Activated CD4-positive, alpha-beta T cell treated with anti-CD3 and anti-CD28 coated beads, Interleukin-2, amount 50 U/mL, for 1 hour (primary cell): ENCODE measurements around the gene FARSA.
"Not testable (repeated sequence)": the region's sequence is repeated elsewhere in the genome, so short reads cannot be mapped to it uniquely, and the experiment has no call there.

Source experiments
- DNase-seq: peaks from one replicate; pipeline ENCODE4 v3.0.0-alpha.2; 2020

Gene FARSA

DNA sequence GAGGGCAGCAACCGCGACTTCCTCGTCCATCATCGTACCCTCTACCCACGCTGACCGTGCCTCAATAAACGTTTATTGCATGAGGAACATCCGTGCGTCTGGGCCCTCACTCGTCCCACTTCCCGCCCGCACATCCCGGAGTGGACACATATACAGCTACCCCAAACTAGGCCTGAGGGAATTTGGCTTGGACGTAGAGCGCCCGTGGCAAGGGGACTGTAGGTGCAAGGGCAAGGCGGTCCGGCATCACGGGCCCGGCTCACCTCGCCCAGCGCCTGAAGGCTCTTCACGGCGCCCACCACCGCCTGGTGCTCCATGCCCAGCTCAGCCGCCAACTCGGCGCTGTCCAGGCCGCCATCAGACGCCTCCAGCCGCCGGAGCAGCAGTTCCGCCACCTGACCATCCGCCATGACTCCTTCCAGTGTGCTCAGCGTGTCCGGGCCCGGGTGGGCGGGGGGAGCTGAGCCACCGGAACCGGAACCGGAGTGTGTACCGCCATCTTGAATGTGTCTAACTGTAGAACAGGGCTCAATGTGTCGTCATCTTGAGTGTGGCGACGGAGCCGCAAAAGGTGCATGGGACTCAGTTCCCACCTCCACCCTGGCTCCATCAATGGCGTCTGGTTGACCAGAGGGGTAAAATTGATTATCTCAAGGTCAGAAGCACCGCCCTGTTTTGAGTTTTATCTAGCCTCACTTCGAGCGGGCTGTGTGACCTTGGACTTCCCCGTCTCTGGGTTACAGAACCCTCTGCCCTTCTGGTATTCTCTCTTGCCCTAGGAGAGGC is at the start of gene FARSA:
FARSA (minus strand) TSS at position 425 of the 786 bp plus-strand sequence; CDS start at position 410, 15 bp downstream.
- DNase-seq, result peak; percentile 82

DNA sequence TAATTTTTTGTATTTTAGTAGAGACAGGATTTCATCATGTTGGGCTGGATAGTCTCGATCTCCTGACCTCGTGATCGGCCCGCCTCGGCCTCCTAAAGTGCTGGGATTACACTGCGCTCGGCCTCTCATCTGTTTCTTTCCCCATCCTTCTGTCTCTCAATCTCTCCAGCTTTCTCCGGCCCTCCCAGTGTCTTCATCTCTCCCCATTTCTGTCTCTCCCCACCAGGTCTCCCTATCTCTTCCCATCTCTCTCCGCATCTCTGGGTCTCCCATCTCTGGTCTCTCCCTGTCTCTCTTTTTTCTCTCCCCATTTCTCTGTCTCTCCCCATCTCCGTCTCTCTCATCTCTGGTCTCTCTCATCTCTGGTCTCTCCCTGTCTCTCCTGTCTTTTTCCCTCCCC is 49.6 kb upstream of the FARSA start:
- DNase-seq, result no peak

DNA sequence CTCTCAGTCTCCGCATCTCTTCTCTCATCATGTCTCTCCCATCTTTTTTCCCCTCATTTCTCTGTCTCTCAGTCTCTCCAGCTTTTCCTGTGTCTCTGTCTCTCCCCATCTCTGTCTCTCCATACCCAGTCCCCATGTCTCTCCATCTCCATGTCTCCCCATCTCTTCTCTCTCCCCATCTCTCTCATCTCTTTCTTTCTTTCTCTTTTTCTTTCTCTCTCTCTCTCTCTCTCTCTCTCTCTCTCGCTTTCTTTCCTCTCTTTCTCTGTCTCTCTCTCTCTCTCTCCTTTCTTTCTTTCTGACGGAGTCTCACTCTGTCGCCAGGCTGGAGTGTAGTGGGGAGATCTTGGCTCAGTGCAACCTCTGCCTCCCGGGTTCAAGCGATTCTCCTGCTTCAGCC is 49.1 kb upstream of the FARSA start:
- DNase-seq, result no peak

DNA sequence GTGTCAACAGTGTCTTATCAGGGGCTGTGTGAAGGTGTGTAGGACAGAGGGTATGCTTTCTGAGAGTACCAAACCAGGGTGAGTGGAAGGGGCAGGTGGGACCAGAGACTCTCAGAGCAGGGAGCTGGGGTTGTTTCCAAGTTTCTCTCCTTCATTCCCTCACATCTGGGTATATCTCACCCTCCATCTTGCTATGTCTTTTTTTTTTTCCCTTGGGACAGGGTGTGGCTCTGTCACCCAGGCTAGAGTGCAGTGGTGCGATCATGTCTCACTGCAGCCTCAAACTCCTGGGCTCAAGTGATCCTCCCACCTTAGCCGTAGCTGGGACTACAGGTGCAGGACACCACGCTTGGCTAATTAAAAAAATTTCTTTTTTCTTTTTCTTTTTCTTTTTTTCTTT is 46.5 kb upstream of the FARSA start:
- DNase-seq, result no peak

DNA sequence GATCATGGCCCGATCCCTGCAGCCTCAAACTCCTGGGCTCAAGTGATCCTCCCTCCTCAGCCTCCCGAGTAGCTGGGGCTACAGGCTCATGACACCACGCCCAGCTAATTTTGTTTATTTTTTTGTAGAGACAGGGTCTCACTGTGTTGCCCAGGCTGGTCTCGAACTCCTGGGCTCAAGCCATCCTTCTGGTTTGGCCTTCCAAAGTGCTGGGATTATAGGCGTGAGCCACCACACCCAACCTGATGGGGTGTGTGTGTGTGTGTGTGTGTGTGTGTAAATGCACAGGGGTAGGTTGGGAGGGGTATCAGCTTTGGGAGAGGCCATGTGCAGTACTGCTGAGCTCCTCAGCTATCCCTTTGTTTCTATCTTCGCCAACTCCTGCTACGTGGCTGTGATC is 42.6 kb upstream of the FARSA start:
- DNase-seq, result not testable (repeated sequence)

DNA sequence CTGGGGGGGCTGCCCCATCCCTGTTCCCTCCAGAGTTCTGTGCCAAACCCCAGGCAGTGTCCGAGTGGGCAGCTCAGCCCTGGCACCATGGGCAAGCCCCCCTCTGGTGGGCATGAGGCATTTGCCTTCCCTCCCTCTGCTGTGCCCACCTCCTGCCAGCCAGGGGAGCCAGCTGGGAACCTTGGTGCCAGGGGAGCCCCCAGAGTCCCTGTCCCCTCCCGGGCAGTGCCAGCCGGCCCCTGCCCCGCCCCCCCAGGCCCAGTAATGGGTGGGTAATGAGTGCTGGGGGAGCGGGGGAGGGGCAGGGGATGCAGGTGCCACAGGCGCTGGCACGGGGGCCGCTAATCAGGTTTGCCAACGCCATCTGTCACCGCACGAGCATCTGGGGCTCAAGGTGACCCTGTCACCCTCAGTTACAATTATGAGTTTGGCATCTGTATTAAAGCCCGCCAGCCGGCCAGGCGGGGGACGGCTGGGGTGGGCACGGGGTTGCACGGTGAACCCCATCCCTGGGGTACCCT is 41.8 kb upstream of the FARSA start:
- DNase-seq, result no peak

DNA sequence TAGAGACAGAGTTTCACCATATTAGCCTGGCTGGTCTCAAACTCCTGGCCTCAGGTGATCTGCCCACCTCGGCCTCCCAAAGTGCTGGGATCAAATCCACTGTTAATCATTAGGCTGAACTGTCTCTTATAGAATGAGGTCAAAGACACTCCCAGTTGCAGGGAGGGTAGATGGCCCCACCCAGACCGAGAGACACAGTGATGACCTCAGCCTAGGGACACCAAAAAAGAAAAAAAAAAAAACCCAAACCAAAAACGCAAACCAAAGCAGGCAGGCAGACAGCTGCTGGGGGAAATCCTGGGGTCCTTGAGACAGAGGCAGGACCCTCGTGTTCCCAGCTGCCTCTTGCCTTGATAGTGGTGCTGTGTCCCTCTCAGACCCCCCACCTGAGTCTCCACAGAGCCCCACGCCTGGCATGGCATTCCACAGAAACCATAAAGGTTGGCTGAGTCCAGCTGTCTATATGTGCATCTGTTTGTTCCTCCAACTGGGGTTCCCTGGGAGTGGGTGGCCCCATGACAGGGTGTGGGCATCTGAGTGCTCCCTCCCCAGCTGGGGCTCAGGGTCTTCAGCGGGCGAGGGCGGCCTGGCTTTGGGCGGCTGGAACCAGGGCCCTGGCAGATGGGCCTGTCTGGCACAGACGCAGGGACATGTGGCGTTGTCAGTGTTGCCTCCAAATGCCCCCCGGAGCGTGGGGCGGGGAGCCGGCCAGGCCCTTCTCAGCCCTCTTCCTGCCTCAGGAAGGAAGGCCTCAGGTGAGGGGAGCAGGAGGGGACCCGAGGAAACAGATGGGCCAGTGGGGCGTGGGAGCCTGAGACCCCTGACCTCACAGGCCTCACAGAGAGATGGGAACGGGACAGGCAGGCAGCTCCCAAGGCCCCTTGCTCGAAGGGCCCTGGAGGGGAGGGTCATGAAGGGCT is 41.0 kb upstream of the FARSA start:
- DNase-seq, result no peak

DNA sequence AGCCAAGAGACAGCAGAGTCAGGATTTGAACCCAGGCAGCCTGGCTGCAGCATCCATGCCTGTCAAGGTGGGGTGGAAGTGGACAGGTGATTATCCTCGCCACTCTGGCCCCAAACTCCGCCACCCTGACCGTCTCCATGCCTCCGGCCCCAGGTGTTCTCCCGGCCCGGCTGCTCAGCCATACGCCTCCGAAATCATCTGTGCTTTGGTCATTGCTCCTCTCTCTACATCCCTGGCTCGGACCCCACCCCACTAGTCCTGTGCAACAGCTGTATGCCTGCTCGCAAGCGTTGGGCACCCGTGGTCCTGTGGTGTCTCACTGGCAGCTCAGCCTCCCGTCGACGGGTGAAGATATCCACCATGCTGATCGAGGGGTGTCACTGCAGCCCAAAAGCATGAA is 39.7 kb upstream of the FARSA start:
- no peak for DNase-seq

DNA sequence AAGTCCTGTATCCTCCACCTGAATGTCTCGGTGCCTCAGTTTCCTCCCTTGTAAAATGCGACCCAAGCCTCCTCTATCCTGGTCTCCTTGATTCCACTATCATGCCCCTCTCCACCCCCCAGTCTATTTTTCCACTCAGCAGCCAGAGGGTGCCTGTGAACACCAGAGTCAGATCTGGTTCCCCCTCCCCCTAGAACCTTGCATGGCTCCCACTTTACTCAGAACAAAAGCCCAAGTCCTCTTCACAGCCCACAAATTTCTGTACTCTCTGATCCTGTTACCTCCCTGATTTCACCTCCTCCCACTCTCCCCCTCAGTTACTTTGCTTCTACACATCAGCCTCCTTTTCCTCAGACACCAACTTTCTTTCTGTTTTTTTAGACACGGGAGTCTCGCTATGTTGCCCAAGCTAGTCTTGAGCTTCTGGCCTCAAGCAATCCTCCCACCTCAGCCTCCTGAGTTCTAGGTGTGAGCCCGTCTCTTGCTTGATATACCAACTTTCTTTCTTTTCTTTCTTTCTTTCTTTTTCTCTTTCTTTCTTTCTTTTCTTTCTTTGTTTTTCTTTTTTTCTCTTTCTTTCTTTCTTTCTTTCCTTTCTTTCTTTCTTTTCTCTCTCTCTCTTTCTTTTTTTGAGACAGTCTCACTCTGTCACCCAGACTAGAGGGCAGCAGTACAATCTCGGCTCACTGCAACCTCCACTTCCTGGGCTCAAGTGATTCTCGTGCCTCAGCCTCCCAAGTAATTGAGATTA is 36.7 kb upstream of the FARSA start:
- no peak for DNase-seq

DNA sequence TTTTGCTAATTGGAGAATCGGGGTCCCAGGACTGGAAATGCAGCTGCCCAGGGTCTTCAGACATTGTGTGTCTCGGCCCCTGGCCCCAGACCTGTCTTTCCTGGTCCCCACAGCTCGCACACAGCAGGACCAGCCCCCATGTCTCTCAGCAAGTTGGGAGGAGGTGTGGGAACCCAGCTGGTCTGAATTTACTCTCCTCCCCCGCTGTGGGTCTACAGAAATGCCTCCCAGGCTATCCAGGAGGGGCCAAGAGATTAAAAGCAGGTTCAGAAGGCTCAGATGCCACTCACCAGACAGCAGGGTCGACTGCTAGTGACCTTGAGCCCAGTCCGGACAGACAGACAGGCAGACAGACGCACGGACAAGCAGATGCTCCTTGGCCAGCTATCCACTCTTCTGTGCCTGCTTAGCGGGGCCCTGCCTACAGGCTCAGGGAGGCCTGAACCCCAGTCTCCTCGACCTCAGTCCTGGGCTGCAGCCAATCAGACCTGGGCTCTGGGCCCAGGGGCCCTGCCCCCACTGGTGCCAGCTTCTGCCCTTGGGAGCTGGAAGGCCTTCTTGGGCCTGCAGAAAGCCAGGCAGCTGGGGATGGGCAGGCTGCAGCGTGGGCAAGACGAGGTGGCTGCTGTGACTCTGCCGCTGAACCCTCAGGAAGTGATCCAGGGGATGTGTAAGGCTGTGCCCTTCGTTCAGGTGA is 35.9 kb upstream of the FARSA start, which contains the start of gene DAND5:
DAND5 (plus strand) TSS at position 285 of the 697 bp plus-strand sequence; CDS start at position 370, 85 bp downstream.
- DNase-seq, result no peak

DNA sequence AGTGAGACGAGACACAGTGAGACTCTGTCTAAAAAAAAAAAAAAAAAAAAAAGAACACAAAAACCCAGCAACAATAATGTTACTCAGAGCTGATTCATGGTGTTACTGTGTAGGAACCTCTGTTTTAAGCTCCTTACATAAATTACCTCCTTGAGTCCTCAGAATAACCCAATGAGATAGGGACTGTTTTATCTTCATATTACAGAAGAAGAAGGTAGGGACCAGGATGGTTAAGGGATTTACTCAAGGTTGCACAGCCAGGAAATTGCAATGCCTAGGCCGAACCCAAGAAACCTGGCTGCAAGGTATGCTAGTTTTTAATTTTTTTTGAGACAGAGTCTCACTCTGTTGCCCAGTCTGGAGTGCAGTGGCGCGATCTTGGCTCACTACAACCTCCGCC is 34.4 kb upstream of the FARSA start:
- no peak for DNase-seq

DNA sequence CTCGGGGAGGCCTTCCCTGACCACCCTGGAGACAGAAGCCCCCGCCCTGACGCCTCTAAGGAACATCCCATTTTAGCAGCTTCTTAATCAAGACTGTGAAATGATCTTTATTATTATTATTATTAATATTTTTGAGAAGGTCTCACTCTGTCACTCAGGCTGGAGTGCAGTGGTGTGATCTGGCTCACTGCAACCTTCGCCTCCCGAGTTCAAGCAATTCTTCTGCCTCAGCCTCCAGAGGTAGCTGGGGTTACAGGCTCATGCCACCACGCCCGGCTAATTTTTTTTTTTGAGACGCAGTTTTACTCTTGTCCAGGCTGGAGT is 32.3 kb upstream of the FARSA start:
- no peak for DNase-seq

DNA sequence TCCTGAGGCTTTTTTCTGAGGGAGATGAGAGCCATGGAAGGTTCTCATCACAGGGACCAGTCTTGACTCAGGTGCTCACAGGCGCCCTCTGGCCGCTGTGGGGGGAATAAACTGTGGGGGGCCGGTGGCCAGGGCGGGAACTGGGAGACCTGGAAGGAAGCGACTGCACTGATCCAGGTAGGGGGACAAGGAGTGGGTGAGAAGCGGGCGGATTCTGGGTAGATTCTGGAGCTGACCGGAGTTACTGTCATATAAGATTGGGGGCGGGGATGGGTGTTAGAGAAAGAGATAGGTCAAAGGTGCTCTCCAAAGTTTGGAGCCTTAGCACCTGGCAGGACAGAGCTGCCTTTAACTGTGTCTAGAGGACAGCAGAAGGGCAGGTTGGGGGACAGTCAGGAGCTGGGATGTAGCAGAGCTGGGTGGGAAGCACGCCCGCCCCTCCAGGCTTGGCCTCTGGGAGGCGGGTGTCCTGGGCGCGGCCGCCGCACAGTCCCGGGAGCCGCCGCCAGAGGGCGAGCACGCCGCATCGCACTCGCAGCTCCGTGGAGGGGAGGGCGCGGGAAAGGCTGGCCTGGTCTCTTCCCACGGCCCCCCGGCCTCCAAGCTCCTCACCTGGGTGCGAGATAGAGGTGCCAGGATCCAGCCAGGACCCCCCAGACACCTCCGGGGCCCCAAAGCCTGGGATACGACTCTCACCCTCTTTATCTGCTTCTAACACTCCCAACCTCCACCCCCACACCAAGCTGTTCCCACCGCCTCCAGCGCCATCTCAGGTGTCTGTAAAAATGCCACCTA is 31.7 kb upstream of the FARSA start:
- peak; percentile 77 for DNase-seq

DNA sequence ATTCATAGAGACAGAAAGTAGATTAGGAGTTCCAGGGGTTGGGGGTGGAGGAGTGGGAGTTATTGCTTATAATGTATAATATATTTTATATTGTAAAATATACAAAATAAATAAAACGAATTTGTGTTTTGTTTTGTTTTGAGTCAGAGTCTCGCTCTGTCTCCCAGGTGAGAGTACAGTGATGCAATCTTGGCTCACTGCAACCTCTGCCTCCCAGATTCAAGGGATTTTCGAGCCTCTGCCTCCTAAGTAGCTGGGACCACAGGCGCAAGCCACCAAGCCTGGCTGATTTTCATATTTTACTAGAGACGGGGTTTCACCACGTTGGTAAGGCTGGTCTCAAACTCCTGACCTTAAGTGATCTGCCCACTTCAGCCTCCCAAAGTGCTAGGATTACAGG is 26.0 kb upstream of the FARSA start:
- DNase-seq, result no peak

DNA sequence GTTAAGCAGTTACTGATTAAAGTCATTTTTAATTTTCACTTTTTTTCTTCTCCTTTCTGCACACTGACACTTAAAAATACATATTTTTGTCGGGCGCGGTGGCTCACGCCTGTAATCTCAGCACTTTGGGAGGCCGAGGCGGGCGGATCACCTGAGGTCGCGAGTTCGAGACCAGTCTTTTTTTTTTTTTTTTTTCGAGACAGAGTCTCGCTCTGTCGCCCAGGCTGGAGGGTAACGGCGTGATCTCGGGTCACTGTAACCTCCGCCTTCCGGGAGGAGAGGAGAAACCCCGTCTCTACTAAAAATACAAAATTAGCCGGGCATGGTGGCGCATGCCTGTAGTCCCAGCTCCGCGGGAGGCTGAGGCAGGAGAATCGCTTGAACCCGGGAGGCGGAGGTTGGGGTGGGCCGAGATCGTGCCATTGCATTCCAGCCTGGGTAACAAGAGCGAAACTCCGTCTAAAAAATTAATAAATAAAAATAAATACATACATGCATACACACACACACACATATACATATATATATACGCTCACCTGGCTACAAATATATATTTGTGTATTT is 24.0 kb upstream of the FARSA start:
- not testable (repeated sequence) for DNase-seq

DNA sequence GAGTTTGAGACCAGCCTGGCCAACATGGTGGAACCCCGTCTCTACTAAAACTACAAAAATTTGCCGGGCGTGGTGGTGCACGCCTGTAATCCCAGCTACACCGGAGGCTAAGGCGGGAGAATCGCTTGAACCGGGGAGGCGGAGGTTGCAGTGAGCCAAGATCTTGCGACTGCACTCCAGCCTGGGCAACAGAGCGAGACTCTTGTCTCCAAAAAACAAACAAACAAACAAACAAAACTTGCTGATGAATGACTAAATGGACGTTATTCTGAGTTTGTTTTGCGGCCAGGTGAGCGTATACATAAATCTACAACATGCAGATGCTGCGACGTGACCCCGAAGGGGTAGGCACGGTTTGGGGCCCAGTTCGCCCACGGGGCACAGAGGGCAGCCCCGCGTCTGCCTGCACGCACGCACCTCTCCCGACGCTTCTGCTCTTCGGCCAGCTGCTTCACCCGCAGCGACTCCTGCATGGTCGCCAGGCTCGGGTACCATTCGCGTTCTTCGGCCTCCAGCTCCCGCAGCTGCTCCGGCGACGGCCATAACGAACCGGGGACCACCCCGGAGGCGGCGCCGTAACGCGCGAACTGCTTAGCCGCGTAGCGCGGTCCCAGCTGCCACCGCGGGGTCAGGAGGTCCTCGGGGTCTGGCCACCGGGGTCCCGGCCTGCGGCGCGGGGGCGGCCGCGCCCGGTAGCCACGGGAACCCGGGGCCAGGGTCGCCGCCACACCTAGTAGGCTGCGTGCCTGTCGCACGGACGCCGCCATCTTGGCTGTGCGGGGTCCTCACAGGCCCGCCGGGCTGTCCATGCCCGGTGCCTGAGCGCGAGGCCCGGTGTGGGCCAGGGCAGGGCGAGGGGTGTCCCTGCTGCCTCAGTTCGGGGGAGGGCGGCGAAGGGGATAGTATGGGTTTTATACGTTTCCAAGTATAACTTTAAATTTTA is 23.2 kb upstream of the FARSA start, which contains the start of gene GADD45GIP1:
GADD45GIP1 (minus strand) TSS at position 778 of the 943 bp plus-strand sequence; CDS start at position 767, 11 bp downstream.
- DNase-seq, result peak; percentile 80

DNA sequence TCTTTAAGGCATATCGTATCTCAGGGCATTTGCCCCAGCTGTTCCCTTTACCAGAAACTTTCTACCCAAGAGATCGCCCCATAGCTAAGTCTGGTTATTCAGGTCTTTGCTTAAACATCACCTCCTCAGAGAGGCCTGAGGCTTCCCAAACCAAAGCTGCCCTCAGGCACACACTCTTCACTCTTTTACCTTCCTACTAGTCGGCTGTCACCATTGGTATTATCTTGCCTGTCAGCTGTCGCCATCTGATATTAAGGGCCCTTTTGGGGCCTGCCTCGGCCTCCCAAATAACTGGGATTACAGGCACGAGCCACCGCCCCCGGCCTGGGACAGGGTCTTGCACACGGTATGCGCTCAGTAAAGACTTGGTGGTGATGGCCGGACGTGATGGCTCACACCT is 22.5 kb upstream of the FARSA start:
- DNase-seq, result no peak

DNA sequence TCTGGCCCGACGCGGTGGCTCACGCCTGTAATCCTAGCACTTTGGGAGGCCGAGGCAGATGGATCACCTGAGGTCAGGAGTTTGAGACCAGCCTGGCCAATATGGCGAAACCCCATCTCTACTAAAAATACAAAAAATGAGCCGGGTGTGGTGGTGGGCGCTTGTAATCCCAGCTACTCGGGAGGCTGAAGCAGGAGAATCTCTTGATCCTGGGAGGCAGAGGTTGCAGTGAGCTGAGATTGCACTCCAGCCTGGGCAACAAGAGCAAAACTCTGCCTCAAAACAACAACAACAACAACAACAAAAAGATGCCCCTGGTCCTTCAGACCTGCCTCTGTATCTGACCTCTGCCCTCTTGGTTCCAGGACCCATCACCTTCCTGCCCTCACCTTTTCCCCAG is 22.1 kb upstream of the FARSA start:
- DNase-seq, result not testable (repeated sequence)

DNA sequence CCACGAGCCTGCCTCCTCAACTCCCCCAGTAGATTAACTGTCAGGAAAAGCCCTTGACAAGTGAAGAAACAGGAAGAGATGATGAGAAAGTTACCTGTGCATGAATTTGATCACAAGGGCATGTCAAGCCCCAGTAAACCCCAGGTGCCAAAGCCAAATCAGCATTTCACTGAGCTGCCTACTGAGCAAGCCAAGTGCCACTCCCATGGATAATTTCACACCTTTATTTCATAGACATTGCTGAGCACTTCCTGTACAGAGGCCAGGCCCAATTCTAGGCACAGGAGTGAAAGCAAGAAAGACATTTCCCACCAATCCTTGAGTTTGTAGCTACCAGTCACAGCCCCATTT is 21.1 kb upstream of the FARSA start:
- DNase-seq, result no peak
